Esophagus squamous epithelium (tissue), 5 donors: ENCODE measurements around the gene SYF2. TPM values are rescaled to one million over a fixed set of nuclear protein-coding genes. Genes with fewer than 3 reads are reported as not detected.
"Not testable (repeated sequence)": the region's sequence is repeated elsewhere in the genome, so short reads cannot be mapped to it uniquely, and the experiment has no call there.

Experiments used
- DNase-seq: peaks from one replicate; lab custom pipeline; 2025; lab: John Stamatoyannopoulos, UW
- H3K27ac ChIP-seq, 4 donors: fragments of 200-600 bp; sonication (generic); one replicate each; pipeline ENCODE4 v1.5.1; 2016 to 2019; ENCODE audit warnings: mild to moderate bottlenecking in 1 of 4
- H3K27me3 ChIP-seq, 4 donors: fragments of 200-600 bp; sonication (generic); 1 replicate in 3 of 4; 2 replicates in 1 of 4; pipeline versions ENCODE4 v1.5.1 to v1.6.0; 2017 to 2021; ENCODE audit warnings: antibody characterized with exemption in 1 of 4
- H3K36me3 ChIP-seq, 3 donors: fragments of 200-600 bp; sonication (generic); one replicate each; pipeline ENCODE4 v1.5.1; 2016 to 2019
- H3K4me1 ChIP-seq, 3 donors: fragments of 200-600 bp; sonication (generic); one replicate each; pipeline ENCODE4 v1.5.1; 2017 to 2019
- H3K4me3 ChIP-seq, 4 donors: fragments of 200-600 bp; sonication (generic); 1 replicate in 3 of 4; 2 replicates in 1 of 4; pipeline ENCODE4 v1.5.1; 2016 to 2019; ENCODE audit warnings: mild to moderate bottlenecking in 2 of 4, moderate library complexity in 1 of 4
- H3K9me3 ChIP-seq, 3 donors: fragments of 200-600 bp; sonication (generic); one replicate each; pipeline ENCODE4 v1.5.1; 2016 to 2019
- CTCF ChIP-seq, 6 experiments: fragments of 450-650 bp in 4 of 6; fragments of 200-600 bp in 2 of 6; sonication (generic) in 2 of 6; IDR thresholded peaks; one replicate each; pipeline ENCODE4 v1.5.1; 2016 to 2019; ENCODE audit warnings: antibody characterized with exemption in 6 of 6, mild to moderate bottlenecking in 4 of 6, moderate library complexity in 4 of 6
- POLR2A ChIP-seq, 4 donors: fragments of 450-650 bp; IDR thresholded peaks; one replicate each; pipeline ENCODE4 v1.6.1; 2017; ENCODE audit warnings: antibody characterized with exemption in 4 of 4, mild to moderate bottlenecking in 4 of 4, moderate library complexity in 3 of 4
- WGBS, 2 donors: methylation state at CpG; one replicate each; pipeline ENCODE4 v1.1.5; 2018; 5-methylcytosine and 5-hydroxymethylcytosine counted together
- intact Hi-C: fragments of 100-400 bp; cut with DNase I; formaldehyde crosslinking; loops from one replicate; pipeline ENCODE4 v1.15.0; 2022
- total RNA-seq, 4 donors: library from RNA; depleted of rRNA; stranded (reverse); fragments of >200 nt; gene quantifications; one replicate each; pipeline ENCODE4 v1.1.0, GENCODE V29; 2016
- donor health status: DM: yes; HTN: yes; CAD: no.

Gene SYF2
- total RNA-seq, 4 donors from 2014 or later = 14.5 to 53.2 (median 37.1) TPM

- TF ChIP-seq POLR2A (IDR thresholded peaks at IDR 0.05) (no peak), CTCF (IDR thresholded peaks at IDR 0.05) (no peak)
- intact Hi-C loops = no loop called here
- Histone ChIP-seq H3K27me3 (peaks cover 0 to 12% (median 0%) of the 10 kb centered on the region in 4 donors), H3K36me3 (no peaks in the 10 kb centered on the region), H3K9me3 (no peaks in the 10 kb centered on the region), H3K4me1 (peaks cover 5 to 38% (median 14%) of the 10 kb centered on the region in 3 donors), H3K27ac (no peak overlapping the region), H3K4me3 (no peak overlapping the region)
- WGBS, 2 donors = 67 to 76% methylated on average over 8 to 9 of the region's 9 CpGs
- DNase-seq = no peak
These were observed 39.1 kb downstream of the SYF2 start for GRCh38 chr1:25193229-25193628.

- Histone ChIP-seq H3K36me3 (no peaks in the 10 kb centered on the region), H3K4me1 (peaks cover 5 to 27% (median 5%) of the 10 kb centered on the region in 3 donors), H3K9me3 (no peaks in the 10 kb centered on the region), H3K27me3 (peaks cover 0 to 12% (median 0%) of the 10 kb centered on the region in 4 donors), H3K27ac (no peak overlapping the region), H3K4me3 (no peak overlapping the region)
- 81 to 90% methylated on average over 5 of the region's 5 CpGs for WGBS, 2 donors
- intact Hi-C loops = no loop called here
- no peak for DNase-seq
- TF ChIP-seq CTCF (IDR thresholded peaks at IDR 0.05) (no peak), POLR2A (IDR thresholded peaks at IDR 0.05) (no peak)
These were observed 40.1 kb downstream of the SYF2 start for GRCh38 chr1:25192154-25192553.

- DNase-seq = no peak
- TF ChIP-seq POLR2A (IDR thresholded peaks at IDR 0.05) = no peak
- no peak for TF ChIP-seq CTCF (IDR thresholded peaks at IDR 0.05)
- 75 to 85% methylated on average over 2 of the region's 2 CpGs for WGBS, 2 donors
- intact Hi-C loops = no loop called here
- peaks cover 0 to 12% (median 0%) of the 10 kb centered on the region in 4 donors for H3K27me3 ChIP-seq
- no peak overlapping the region for H3K27ac ChIP-seq
- H3K9me3 ChIP-seq = no peaks in the 10 kb centered on the region
- peaks cover 4 to 15% (median 5%) of the 10 kb centered on the region in 3 donors for H3K4me1 ChIP-seq
- H3K36me3 ChIP-seq = no peaks in the 10 kb centered on the region
- no peak overlapping the region for H3K4me3 ChIP-seq
These were observed 42.0 kb downstream of the SYF2 start for GRCh38 chr1:25190260-25190659.

GRCh38 chr1:25187904-25188303, 44.4 kb downstream of the SYF2 start:
- H3K4me3 ChIP-seq, H3K36me3 ChIP-seq, intact Hi-C loops, DNase-seq, H3K27ac ChIP-seq, H3K9me3 ChIP-seq, H3K4me1 ChIP-seq: not testable (repeated sequence)
- 88 to 91% methylated on average over 3 of the region's 3 CpGs for WGBS, 2 donors
- peaks cover 0 to 21% (median 2%) of the 10 kb centered on the region in 4 donors for H3K27me3 ChIP-seq

- 72 to 77% methylated on average over 2 to 5 of the region's 5 CpGs for WGBS, 2 donors
- TF ChIP-seq CTCF (IDR thresholded peaks at IDR 0.05) = no peak
- TF ChIP-seq POLR2A (IDR thresholded peaks at IDR 0.05) = no peak
- Histone ChIP-seq H3K4me1 (no peaks in the 10 kb centered on the region), H3K27me3 (peaks cover 0 to 17% (median 2%) of the 10 kb centered on the region in 4 donors), H3K36me3 (no peaks in the 10 kb centered on the region), H3K27ac (no peak overlapping the region), H3K4me3 (no peak overlapping the region), H3K9me3 (no peaks in the 10 kb centered on the region)
- no peak for DNase-seq
- intact Hi-C loops = no loop called here
These were observed 45.2 kb downstream of the SYF2 start for GRCh38 chr1:25187077-25187476.
